DMS53 (cell line): Measurements from ENCODE around the gene C3orf70.
"Not testable (repeated sequence)": the region's sequence is repeated elsewhere in the genome, so short reads cannot be mapped to it uniquely, and the experiment has no call there.

Experiments
- DNase-seq: peaks from one replicate; lab custom pipeline; 2025; lab: John Stamatoyannopoulos, UW

Gene C3orf70

DNA sequence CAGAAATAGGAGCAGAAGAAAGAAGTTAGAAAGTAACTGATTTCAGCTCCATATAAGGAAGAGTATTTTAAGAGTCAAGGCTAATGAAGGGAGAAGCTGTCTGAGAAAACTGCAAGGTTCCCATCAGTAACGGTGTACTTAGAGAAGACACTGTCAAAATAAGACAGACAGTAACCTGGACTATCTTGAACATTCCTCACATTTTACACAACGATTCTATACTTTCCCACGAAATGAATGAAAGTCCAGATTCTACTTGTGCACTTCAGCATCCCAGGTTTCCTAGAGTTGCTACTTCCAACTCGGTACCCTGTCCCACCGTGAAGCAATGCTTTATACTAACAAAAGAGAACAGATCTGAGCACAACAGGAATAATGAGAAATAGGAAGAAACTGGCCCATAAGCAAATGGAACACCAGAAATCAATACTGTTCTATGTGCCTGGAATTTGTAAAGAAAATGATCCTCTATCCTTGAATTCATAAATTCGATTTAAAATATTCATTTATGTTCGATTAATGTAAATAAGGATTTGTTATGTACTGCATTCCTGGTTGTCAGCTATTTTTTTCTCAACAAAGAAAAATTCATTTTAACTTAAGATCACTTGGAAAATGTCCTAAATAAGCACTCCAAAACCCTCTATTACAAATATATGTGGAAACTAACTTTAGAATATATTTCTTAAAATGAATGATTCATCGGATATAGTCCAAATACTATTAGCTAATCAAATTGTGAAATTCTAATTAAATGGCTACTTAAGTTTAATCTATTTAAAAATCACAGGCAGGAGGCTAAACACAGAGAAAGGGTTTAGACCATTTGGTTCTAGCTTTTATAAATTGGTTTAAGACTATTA lies 1.5 kb downstream of the C3orf70 start:
- no peak for DNase-seq

DNA sequence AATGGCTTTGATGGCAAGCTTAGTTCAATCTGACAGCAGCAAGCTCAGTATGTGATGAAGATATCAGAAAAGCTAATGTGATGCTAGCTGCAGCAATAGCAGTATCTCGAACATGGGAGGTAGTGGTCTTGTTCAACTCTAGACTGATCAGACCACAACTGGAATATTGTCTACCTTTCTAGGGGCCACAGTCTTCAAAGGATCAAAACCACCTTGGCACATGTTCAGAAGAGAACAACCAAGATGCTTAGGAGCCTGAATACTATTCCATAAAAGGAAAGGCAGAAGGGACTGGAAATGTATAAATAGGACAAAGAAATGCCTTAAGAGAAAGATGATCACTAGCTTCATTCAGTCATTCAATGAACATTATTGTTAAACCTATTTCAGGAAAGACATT lies 2.3 kb downstream of the C3orf70 start:
- DNase-seq: no peak

DNA sequence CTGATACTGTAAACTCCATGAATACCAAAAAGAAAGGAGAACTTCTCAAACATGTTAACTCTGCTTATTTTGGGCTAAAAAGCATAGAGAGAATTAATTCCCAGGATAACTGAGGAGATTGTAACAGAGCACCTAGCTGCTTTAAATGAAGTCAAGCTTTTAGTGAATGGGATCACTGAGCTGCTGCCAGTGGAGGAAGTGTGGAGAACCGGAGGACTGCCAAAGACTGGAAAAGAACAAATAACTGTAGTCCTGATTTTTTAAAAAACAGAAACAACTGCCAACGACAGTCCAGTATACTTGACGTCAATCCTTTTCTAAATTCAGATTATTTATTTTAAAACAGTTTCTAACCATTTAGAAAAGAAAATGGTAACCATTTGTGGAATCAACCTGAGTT lies 3.3 kb downstream of the C3orf70 start:
- no peak for DNase-seq

DNA sequence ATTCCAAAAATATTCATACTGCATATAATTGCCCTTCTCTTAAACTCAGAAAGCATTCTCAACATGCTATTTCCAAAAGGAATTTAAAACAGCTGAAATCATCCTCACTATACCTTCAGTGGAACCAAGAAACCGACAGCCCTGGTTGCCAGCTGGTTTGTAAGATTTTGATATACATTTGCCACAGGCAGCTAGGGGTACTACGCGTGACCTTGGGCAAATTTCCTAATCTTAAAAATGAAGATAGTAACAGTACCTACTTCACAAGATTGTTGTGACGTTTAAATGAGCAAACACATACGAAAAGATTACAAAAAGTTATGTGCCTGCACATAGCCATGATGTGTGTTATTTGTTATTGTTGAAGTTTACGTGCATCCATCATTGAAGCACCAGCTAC lies 7.3 kb downstream of the C3orf70 start:
- DNase-seq: no peak

DNA sequence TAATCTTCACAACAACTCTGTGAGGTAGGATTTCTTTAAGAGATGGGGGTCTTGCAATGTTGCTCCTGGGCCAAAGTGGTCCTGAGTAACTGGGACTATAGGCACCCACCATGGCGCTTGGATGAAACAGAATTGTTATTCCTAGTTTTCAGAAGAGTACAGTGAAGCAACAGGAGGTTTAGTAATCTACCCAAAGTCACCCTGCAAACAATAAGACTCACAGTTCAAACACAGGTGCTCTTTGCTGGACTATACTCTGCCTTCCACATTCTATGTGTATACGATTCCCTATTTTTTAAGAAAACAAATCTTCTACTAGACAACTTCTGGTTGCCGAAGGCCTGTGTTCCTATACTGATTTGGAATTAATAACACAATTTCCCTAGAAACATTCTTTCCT lies 8.1 kb downstream of the C3orf70 start:
- no peak for DNase-seq

DNA sequence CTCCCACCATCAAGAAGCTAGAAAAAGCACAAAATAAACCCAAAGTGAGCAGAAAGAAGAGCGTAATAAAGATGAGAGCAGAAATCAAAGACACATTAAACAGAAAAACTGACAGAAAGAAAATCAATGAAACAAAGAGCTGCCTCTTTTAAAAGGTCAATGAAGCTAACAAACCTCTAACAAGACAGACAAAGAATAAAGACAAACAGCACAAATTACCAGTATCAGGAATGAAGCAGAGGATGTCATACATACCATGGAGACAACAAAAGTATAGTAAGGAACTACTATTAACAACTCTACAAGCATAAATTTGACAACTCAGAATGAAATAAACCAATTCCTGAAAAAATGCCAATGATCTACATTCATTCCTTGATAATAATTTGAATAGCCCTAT lies 15.0 kb downstream of the C3orf70 start:
- no peak for DNase-seq

DNA sequence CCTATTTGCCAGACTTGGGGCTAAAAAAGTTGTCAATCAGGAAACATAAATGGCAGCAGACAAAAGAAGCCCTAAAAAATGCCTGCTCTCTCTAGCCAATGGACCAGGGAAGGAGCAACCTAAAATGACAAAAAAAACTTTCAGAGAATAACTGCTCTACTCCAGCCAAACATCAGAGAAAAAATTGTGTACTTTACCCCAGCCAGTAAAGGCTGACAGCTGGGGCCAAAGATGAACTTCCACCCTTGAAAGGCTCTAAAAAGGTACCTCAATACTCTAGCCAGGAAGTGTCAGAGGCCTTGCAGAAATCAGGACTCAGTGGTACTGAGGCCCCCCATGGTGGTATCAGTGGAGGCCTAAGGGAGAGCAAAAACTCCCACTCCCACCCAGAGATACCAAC lies 18.4 kb downstream of the C3orf70 start:
- no peak for DNase-seq

DNA sequence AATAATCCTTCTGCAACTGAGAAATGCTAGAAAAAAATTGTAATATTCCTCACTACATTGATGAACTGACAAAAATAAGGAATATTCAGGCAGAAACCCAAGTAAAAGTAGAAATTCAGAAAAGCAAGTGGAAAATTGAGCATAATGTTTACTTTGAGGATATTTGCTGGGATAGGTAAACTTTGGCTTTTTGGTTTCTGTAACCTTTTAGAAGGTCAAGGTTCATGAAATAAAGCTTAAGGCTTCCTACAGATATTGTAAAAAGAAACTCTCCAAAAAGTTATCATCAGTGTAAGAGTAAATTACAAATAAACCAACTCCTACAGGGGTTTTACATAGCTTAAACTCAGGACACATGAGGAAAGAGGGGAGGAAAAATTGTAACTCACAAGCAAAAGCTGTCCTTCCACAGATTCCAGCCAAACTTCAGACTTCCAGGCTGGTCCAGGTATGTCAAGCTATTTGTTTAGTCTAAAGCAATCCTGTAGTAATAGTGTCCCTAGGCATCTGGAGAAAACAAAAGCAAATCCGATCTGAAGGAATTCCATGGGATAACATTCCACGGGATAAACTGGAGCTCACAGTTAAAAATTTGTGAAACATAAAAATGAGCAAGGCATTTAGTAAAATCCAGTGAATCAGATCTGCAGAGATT lies 21.1 kb downstream of the C3orf70 start:
- no peak for DNase-seq

DNA sequence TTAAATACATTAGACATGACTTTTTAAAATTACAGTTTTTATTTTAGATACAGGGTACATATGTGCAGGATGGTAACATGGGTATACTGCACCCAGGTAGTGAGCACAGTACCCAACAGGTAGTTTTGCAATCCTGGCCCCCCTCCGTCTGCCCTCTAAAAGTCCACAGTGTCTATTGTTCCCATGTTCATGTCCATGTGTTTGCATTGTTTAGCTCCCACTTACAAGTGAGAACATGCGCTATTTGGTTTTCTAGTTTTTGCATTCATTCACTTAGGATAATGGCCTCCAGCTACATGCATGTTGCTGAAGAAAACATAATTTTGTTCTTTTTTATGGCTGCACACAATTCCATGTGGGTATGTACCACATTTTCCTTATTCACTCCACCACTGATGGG lies 23.8 kb downstream of the C3orf70 start:
- no peak for DNase-seq

DNA sequence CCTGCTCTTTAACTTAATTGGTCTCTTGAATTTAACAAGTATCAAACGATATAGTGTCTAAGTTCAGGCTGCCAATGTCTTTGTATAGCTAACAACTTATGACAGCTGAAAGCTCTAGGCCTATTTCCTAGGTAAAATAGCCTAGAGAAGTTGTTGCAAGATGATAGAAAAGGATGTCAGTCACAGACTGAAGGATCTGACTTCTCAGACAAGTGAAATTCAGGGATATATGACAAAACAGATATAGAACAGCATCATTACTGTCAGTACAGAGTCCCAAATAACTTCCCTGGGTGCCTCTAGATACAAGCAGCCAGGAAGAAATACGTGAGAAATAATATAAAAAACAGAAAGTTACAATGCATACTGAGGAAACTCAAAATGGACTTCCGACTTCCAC lies 26.7 kb downstream of the C3orf70 start:
- DNase-seq: no peak

DNA sequence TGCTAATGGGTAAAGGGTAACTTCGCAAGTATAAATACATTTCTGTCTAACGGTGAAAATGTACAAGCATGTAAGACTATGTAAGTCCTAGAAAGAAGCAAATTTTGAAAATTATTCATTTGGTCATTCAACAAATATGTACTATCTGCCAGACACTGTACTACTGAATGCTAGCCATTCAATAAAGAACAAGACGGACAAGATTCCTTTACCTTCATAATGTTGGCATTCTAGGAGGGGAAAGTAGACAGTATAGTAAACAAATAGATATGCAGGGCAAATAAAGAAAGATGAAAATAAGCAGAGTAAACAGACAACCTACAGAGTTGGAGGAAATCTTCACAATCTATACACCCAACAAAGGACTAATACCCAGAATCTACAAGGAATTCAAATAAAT lies 32.7 kb downstream of the C3orf70 start:
- no peak for DNase-seq

DNA sequence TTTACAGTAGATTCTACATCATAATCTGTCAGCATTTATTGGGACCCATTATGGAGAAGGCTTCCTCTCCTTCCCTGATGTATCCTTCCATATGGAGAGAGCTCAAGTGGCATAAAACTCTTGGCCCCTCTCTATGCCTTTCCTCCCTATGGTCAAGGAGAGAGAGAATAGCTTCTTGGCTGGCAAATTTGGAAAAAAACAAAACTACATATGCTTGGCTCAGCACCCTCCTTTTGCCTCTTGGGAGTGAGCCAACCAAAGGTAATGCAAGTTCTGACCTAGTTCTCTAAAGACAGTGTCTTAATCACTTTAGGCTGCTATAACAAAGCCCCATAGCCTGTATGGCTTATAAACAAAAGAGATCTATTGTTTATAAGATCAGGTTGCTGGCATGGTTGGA lies 37.5 kb downstream of the C3orf70 start:
- no peak for DNase-seq

DNA sequence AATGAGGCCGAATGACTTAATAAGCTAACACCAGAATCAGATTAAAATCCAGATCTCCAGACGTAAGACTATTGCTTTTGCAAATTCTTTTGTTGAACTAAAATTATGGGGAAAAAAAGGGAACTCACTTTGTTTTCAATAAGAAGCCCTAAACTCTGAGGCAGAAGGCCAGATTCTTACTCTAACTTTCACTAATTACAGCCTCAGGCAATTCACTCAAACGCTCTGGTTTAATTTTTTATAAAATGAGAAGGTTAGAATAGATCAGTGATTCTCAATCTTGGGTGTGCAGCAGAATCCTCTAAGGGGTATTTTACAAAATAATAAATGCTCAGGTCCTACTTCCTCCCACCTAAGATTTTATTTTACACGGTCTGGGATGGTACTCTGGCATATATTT lies 38.1 kb downstream of the C3orf70 start:
- DNase-seq: no peak

DNA sequence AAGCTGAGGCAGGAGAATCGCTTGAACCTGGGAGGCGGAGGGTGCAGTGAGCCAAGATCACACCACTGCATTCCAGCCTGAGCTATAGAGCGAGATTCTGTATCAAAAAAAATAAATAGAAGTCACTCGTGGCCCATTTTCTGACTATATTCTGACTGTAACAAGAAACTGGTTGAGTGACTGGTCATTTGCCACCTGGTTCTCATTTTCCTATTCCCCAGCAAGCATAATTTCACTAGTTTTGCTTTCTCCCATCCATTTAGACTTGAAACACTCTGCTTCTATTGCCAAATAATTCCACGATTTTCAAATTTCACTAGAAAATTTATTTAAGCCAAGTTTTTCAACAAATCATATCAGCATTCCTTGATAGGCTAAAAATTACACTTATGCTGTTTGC lies 40.7 kb downstream of the C3orf70 start:
- DNase-seq: no peak

DNA sequence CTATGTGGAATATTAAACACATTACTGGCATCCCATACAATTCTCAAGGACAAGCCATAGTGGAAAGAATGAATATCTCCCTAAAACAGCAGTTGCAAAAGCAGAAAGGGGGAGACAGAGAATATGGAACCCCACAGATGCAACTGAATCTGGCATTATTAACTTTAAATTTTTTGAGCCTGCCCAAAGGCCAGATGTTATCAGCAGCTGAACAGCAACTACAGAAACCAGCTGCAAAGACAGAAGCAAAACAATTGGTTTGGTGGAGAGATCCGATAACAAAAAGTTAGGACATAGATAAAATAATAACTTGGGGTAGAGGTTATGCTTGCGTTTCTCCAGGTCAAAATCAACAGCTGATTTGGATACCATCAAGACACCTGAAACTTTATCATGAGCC lies 43.8 kb downstream of the C3orf70 start:
- not testable (repeated sequence) for DNase-seq

DNA sequence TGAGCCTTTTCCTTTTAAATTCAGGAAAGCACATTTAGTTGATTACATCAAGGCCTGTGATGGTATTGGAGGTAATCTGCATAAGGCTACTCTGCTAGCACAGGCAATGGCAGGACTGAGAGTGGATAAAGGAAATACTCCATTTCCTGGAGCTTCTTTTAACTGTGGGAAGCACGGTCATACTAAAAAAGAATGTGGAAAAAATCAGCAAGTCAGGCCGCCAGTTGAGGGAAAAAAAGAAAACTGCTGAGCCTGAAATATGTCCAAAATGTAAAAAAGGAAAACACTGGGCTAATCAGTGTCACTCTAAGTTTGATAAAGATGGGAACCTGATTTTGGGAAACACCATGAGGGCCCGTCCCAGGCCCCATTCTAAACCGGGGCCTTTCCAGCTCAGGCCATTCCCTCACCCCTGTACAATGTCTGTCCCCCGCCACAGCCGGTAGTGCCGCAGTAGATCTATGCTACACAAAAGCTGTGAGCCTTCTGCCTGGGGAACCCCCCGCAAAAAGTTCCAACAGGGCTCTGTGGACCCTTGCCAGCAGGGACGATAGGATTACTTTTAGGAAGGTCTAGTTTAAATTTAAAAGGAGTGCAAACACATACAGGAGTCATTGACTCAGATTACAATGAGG lies 46.5 kb downstream of the C3orf70 start:
- DNase-seq: not testable (repeated sequence)

DNA sequence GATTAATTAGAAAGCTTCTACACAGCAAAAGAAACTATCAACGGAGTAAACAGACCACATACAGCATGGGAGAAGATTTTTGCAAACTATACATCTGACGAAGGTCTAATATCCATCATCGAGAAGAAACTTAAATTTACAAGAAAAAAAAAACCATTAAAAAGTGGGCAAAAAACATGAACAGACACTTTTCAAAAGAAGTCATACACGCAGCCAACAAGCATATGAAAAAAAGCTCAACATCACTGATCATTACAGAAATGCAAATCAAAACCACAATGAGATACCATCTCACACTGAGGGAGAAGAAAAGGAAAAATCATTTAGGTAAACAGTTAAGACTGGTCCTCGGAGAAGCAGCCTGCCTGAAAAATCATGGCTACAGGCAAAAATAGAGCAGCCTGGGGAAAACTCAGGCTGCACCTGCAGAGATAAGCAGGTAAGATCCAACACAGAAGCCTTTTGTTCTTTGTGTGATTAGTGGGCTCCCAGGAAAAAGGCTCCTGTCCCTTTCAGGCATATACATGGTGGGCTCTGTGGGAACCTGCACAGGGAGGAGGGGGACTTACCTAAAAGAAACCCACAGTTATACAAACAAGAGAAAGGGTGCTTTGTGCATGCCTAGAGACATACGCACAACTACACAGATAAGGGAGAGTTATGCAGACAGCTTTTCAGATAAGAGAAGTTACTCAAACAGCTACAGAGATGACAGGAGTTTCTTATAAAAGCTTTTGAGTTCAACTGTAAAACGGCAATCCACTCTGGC lies 49.3 kb downstream of the C3orf70 start:
- no peak for DNase-seq

DNA sequence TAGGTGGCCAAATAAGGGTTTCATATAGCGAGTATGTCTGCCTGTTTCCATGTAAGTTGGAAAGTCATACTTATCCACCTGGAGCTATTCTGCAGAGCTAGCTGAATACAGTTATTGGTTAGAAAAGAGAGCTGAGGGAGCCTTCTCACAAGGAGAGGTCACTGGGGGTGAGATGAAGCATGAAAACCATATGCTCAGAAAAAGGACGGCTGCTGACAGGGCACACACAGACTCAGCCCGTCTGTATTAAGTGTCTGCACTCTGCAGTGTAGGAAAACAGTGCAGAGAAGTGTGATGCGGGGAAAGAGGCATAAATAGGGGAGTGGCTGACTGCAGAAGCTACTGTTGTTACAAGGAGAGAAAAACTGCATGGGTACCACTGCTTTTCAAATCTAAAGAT lies 58.2 kb downstream of the C3orf70 start:
- DNase-seq: no peak

DNA sequence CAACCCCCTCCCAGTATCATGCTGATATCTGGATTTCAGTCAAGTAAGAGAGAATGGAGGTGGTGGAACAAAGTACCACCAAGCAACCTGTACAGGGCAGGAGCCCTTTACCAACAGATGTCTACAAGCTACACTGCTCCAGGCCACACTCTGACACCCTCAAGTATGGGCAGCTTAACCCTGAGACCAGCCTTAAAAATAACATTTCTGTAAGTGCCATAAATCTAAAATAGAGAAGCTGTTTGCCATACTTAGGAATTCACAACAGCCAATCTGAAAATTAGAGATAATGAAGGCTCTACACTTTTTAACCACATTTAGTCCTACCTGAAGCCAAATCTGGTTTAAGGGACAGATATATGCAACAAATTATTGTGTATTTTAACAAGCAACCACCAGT lies 59.7 kb downstream of the C3orf70 start:
- DNase-seq: no peak

DNA sequence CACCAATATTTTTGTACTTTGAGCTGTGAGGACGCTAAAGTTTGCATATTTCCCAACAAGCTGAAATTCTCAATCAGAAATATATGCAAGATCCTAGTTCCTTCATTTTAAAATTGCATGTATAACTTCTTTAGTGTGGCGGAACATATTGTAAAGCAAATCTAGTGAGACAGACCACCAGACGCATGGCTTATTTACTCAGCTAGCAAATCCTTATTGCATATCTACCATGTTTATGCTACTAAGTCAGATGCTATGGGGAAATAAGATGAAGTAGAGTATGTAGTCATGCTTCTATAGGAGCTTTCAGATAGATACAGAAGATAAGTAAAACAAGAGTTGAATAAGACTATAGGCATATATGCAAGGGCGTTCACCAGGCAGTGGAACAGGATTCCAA lies 62.0 kb downstream of the C3orf70 start:
- no peak for DNase-seq

DNA sequence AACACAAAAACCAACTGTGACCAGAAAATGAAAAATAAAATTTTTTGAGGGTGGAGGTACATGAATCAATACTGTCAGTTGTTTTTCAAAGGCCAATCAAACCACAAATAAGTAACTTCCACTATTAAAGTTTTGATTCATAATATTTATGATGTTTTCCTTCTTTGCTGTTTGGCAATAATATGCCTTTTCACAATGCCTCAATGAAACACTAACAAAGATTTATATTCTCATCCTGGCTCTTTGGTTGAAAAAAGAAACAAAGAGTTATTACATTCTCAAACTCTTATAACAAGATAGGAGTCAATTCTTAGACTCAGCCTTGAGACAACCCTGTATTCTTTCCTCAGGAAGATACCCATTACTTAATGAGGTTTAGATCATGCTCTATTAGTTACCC lies 63.1 kb downstream of the C3orf70 start:
- no peak for DNase-seq

DNA sequence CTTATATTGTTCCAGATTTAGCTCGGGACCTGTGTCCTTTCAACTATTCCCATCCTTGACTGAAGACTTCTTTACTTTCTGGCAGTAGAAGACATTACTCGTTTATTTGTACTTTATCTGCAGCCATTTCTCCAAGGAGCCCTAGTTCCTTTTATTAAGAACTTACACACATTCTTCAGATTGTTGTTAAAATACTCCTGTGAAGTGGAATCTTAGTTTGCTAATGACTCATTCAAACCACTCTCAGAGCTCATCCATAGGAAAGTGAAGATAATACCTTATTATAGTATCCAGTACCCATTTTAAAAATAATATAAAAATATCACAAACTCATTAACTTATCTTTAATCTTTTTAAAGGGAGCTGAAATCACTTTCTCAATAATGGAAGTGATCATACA lies 63.5 kb downstream of the C3orf70 start:
- DNase-seq: no peak

DNA sequence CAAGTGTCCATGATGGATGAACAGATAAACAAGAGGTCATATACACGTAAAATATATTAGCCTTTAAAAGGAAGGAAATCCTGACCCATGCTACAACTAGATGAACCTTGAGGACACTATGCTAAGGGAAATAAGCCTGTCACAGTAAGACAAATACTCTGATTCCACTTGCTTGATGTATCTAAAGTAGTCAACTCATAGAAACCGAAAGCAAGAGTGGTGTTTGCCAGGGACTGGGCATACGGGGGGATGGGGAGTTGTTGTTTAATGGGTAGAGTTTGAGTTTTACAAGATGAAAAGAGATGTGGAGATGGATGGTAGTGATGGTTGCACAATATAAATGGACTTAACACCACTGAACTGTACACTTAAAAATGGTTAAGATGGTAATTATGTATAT lies 65.4 kb downstream of the C3orf70 start:
- no peak for DNase-seq
